Astrocyte (in vitro differentiated cells and primary cell): ENCODE measurements around the gene POMT2.

Experiments
- EZH2 ChIP-seq: IDR thresholded peaks from 2 replicates; pipeline ENCODE4 v1.6.1; 2012; ENCODE audit warnings: mild to moderate bottlenecking, low read length, inconsistent platforms; ENCODE audit not compliant: insufficient read depth
- TF ChIP-seq, protein P1 (sequence below): IDR thresholded peaks from 2 replicates; pipeline ENCODE4 v1.5.1; 2011; ENCODE audit warnings: low read depth, mild to moderate bottlenecking, inconsistent platforms, low read length, moderate library complexity; ENCODE audit not compliant: insufficient read depth

DNA sequence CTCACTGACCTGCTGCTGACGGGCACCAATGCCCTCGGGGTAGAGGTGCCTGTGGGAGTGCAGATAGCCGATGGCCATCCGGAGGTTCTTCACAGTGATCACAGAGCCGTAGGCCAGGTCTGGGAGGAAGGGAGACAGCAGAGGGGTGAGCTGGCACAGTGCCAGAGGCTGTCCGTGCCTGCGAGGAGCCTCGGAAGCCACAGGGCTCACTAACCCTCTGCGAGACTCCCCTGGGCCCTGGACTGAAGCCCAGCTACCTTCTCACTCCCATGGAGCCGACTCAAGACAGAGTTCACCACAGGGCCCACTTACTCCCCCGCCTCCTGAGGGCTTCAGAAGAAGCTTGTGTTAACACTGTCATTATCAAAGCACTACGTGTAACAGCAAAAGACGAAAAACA lies 24.5 kb downstream of the POMT2 start:
- TF ChIP-seq, protein P1, sequence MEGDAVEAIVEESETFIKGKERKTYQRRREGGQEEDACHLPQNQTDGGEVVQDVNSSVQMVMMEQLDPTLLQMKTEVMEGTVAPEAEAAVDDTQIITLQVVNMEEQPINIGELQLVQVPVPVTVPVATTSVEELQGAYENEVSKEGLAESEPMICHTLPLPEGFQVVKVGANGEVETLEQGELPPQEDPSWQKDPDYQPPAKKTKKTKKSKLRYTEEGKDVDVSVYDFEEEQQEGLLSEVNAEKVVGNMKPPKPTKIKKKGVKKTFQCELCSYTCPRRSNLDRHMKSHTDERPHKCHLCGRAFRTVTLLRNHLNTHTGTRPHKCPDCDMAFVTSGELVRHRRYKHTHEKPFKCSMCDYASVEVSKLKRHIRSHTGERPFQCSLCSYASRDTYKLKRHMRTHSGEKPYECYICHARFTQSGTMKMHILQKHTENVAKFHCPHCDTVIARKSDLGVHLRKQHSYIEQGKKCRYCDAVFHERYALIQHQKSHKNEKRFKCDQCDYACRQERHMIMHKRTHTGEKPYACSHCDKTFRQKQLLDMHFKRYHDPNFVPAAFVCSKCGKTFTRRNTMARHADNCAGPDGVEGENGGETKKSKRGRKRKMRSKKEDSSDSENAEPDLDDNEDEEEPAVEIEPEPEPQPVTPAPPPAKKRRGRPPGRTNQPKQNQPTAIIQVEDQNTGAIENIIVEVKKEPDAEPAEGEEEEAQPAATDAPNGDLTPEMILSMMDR: no peak
- TF ChIP-seq EZH2: no peak
